Cortex of kidney (tissue), 1 donor: ENCODE data around the gene DCAF8L2.
"Not testable (repeated sequence)": the region's sequence is repeated elsewhere in the genome, so short reads cannot be mapped to it uniquely, and the experiment has no call there.

Experiments
- DNase-seq: peaks from one replicate; lab custom pipeline; 2025; lab: John Stamatoyannopoulos, UW

Gene DCAF8L2

GRCh38 chrX:27590044-27590443 lies at the start of gene DCAF8L2:
TSS of gene DCAF8L2 (plus strand) at chrX:27590344. CDS start at chrX:27746896, 156,552 bp downstream.
- DNase-seq, result no peak

- not testable (repeated sequence) for DNase-seq
Measured at GRCh38 chrX:27541161-27541560, 49.0 kb upstream of the DCAF8L2 start.

GRCh38 chrX:27548624-27549023 lies 41.5 kb upstream of the DCAF8L2 start:
- DNase-seq, result no peak

DNA sequence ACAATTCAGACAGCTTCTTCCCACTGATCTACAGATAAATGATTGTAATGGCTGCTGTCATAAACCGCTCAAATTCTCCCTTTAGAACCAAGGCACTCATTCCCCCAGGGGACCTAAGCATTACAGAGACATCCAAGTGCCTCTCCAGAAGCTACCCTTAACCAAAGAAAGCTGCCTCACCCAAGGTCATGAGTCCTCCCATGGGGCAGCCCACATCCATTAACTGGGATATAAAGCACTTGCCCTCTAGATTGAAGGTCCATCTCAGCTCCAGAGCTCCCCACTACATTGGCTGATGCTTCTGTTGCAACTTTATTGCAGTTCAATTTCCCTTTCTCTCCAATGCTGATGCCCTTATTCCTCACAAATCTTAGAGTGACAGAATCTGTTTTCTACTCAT lies 40.5 kb upstream of the DCAF8L2 start:
- DNase-seq, result no peak

GRCh38 chrX:27555514-27555913 lies 34.6 kb upstream of the DCAF8L2 start:
- DNase-seq, result no peak

DNA sequence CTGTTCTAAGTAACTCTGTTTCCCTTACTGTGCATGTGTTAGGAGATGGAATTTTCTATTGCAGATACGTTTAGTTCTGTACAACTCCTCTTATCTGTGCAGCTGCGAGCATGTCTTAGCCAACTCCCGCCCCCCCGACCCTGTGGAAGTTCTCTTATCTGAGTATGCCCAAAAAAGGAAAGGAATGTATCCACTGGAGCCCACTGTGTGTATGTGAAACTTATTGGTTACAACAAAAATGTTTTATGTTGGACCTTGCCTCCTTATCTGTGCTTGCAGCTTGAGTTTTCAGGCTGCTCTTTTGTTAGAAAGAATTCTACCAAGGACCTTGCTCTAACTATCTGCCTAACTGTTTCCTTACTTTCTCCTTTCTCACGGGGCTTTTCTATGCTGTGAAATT lies 24.2 kb upstream of the DCAF8L2 start:
- no peak for DNase-seq

- DNase-seq, result no peak
Measured at GRCh38 chrX:27571164-27571563, 19.0 kb upstream of the DCAF8L2 start.

- no peak for DNase-seq
Measured at GRCh38 chrX:27575565-27575964, 14.6 kb upstream of the DCAF8L2 start.

DNA sequence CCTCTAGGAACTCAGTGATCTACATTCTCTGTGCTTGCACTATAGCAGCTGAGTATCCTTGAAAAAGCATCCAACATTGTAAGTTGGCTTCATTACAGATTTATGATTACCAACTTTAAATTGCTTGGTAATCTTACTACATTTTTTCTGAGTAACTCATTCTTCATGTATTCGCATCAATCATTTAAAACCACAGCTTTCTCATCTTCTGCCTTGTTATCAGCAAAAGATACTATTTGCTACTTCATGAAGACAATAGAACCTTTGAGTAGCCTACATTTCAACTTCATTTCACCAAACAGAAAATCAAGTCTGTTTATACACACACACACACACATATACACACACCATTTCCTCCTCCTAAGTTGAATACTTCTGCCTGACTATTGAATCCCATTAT lies 6.2 kb upstream of the DCAF8L2 start:
- DNase-seq, result no peak

- no peak for DNase-seq
Measured at GRCh38 chrX:27591938-27592337, 1.8 kb downstream of the DCAF8L2 start.

GRCh38 chrX:27597508-27597907 lies 7.4 kb downstream of the DCAF8L2 start:
- no peak for DNase-seq

DNA sequence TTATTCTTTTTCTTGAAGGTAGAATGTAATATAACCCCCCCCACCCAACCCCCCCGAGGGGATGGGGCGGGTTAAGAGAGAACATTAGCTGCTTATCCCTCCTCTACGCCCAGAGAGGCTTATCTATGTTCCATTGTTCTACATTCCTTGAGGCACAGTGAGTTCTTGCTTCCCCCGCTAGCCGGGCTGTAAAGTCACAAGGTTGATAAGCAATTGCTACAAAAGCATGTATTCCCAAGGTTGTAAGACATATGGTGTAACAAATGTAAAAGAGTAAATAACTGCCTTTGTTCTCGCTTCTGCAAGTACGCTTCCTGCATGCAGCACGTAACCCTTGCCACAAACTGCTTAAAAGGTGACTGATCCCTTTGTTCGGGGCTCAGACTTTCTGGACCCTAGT lies 8.2 kb downstream of the DCAF8L2 start:
- DNase-seq, result no peak

DNA sequence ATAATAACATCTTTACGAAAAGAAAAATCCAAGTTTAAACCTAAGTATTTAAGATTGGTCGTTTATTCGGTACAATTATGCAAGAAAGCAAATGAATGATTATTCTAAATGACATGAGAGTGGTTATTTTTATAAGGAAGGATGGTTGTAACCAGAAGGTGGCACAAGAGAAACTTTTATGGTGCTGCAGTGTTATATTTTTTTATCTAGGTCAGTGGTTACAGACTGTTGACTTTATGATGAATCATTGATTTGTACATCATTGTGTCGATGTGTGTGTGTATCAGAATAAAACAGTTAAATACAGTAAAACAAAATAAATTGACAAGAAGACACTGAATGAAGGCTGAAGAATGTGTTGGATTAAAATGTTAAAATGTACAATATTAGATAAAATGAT lies 9.8 kb downstream of the DCAF8L2 start:
- DNase-seq, result no peak

DNA sequence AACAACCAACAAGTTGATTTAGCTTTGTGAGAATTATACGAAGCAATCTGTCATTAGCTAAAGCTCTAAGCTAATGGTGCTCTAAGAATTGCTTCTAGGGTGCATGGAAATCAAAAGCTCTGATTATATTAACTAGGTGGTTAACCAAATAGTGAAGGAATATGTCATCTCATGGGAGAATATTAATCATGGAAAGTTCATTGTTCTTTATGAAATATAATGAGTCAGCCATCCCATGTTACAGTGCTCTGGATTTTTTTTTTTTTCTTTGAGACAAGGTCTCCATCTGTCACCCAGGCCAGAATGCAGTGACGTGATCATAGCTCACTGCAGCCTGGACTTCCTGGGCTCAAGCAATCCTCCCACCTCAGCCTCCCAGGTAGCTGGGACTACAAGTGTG lies 10.5 kb downstream of the DCAF8L2 start:
- DNase-seq, result no peak

- DNase-seq, result no peak
Measured at GRCh38 chrX:27608671-27609070, 18.5 kb downstream of the DCAF8L2 start.

- DNase-seq, result no peak
Measured at GRCh38 chrX:27619459-27619858, 29.3 kb downstream of the DCAF8L2 start.

DNA sequence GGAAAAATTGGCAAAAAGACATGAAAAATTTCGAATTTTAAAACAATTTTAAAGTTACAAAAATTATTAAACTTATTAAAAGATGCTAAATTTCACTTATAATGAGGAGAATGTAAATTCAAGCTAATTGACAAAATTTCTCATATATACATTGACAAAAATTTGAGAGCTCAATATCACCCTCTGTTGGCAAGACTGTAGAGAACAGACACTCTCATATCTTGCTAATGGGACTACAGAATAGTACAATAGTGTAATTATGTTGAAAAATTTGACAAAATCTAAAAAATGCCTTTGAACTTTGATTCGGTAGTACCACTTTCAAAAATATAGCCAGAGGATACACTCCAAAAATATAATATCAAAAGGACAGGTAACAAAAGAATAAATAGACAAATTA lies 29.8 kb downstream of the DCAF8L2 start:
- no peak for DNase-seq

DNA sequence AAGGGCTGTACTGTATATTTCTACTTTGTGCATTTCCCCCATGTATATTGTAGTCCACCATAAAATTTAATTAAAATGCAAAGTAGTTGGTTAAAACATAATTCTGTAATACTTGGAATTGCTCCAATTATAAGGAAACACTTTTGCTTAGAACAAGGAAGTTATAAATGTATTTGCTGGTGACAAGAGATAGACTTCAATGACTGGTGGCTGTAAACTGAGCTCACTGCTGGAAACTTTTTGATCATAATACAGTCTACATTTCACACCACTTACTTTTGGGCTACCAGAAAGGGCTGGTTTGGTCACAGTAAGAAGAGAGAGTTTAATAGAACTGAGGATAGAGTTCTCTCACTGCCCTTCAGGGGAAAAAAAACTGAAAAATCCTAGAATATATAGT lies 32.7 kb downstream of the DCAF8L2 start:
- DNase-seq, result no peak

- no peak for DNase-seq
Measured at GRCh38 chrX:27626066-27626465, 35.9 kb downstream of the DCAF8L2 start.

DNA sequence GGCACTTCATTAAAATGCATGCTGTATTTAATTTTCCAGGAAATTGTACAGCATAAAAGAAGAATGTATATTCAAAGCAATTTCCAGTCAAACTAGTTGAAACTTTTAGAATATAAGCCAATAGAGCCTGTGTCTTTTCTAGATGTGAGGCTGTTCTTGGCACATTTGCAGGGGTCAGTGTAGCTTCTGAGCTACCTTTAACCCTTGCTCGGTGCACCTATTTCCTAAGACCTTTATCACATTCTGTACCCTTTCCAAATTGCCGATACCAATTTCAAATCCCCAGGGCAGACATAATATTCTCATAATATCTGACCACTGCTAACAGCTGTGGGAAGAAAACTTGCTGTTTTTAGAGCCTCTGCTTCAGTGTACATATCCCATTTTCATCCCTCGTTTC lies 43.2 kb downstream of the DCAF8L2 start:
- DNase-seq, result no peak

DNA sequence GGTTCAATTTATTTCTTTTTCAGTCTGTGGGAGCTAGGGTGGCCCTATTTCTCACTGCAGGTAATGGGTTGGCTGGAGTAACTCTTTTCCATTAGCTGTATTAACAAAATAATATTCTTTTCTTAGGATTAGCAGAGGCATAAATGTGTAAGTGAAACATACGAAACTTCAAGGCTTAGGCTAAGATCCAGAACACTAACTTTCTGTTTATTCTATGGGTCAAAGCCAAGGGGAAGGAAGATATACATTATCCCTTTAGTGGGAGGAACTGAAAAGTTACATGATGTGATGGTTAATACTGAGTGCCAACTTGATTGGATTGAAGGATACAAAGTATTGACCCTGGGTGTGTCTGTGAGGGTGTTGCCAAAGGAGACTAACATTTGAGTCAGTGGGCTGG lies 66.4 kb downstream of the DCAF8L2 start:
- no peak for DNase-seq

DNA sequence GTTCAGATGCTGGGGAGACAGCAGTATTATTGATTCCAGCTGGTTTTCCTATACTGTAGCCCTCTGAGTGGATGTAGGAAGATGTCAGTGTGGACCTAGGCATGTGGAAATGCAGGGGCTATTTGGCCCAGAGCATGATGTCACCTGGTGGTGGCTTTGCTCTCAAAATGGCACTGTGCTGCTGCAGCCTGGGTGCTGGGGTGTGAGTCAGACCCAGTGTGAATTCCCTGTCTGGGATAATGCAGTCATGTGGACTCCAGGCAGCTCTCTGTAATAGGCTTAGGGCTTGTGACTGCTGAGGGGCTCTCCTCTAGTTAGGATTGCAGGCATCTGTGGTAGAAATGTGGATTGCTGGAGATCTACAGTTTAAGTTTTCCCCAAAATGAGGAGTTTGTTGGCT lies 70.7 kb downstream of the DCAF8L2 start:
- no peak for DNase-seq

- no peak for DNase-seq
Measured at GRCh38 chrX:27671234-27671633, 81.1 kb downstream of the DCAF8L2 start.

DNA sequence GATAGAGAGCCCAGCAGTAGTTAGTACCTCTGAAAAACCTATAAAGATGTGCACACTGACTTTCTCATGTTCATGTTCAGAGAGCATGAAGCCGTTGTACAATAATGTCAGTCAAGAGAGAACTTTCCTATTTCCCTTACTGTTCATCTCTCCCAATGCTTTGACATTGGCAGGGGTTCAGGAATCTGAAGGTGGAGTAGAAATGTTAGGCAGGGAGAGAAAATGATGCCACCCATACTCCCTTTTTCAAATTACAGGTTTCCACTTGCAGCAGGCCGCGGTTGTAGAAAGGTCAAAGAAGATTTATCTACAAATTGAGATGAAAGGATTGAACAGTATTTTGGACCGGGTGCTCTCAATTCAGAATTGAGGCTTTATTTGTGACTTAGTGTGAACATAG lies 84.3 kb downstream of the DCAF8L2 start:
- DNase-seq, result no peak

- no peak for DNase-seq
Measured at GRCh38 chrX:27675493-27675892, 85.3 kb downstream of the DCAF8L2 start.
